HCT116 (cell line): ENCODE data around the gene RFX1.

Source experiments
- ATF3 ChIP-seq: IDR thresholded peaks from 2 replicates; pipeline ENCODE4 v1.6.1; 2012
- CBX3 ChIP-seq: IDR thresholded peaks from 2 replicates; pipeline ENCODE4 v1.6.1; 2012; ENCODE audit warnings: low read depth
- CEBPB ChIP-seq: IDR thresholded peaks from 2 replicates; pipeline ENCODE4 v1.6.1; 2012; ENCODE audit warnings: low read depth
- CTCF ChIP-seq, 3 experiments: fragments of 200-600 bp in 1 of 3; sonication (generic) in 1 of 3; IDR thresholded peaks in 2 of 3; conservative IDR thresholded peaks in 1 of 3; 2 replicates each; pipeline ENCODE4 v1.5.1; 2012 to 2017; ENCODE audit warnings: low read depth in 2 of 3, low read length in 2 of 3, antibody characterized with exemption in 1 of 3, borderline replicate concordance in 1 of 3, control low read depth in 1 of 3, mild to moderate bottlenecking in 1 of 3, mixed read lengths in 1 of 3, mixed run types in 1 of 3, moderate library complexity in 1 of 3; ENCODE audit not compliant: insufficient read depth in 1 of 3
- EZH2 ChIP-seq: fragments of 200-600 bp; sonication (generic); IDR thresholded peaks from 2 replicates; pipeline ENCODE4 v1.6.1; 2017; ENCODE audit warnings: antibody characterized with exemption, mixed run types
- FOSL1 ChIP-seq: IDR thresholded peaks from 2 replicates; pipeline ENCODE4 v1.6.1; 2012; ENCODE audit warnings: low read depth
- POLR2A ChIP-seq: IDR thresholded peaks from 2 replicates; pipeline ENCODE4 v1.7.0; 2011; ENCODE audit warnings: borderline replicate concordance; ENCODE audit not compliant: insufficient read depth, insufficient read length; ENCODE audit errors: extremely low read depth
- POLR2AphosphoS5 ChIP-seq: IDR thresholded peaks from 2 replicates; pipeline ENCODE4 v1.6.1; 2011; ENCODE audit warnings: mild to moderate bottlenecking, low read depth, low read length, moderate library complexity
- RAD21 ChIP-seq: IDR thresholded peaks from 2 replicates; pipeline ENCODE4 v1.6.1; 2012; ENCODE audit warnings: low read depth, mild to moderate bottlenecking
- REST ChIP-seq: IDR thresholded peaks from 2 replicates; pipeline ENCODE4 v1.6.1; 2012; ENCODE audit warnings: low read depth
- SIN3A ChIP-seq: IDR thresholded peaks from 2 replicates; pipeline ENCODE4 v1.6.1; 2012; ENCODE audit warnings: low read depth
- ZBTB33 ChIP-seq: IDR thresholded peaks from 2 replicates; pipeline ENCODE4 v1.6.1; 2011; ENCODE audit warnings: mild to moderate bottlenecking, low read length, moderate library complexity; ENCODE audit not compliant: insufficient replicate concordance; ENCODE audit errors: extremely low read depth
- TF ChIP-seq, protein P1 (sequence below): IDR thresholded peaks from 2 replicates; pipeline ENCODE4 v1.6.1; 2012

DNA sequence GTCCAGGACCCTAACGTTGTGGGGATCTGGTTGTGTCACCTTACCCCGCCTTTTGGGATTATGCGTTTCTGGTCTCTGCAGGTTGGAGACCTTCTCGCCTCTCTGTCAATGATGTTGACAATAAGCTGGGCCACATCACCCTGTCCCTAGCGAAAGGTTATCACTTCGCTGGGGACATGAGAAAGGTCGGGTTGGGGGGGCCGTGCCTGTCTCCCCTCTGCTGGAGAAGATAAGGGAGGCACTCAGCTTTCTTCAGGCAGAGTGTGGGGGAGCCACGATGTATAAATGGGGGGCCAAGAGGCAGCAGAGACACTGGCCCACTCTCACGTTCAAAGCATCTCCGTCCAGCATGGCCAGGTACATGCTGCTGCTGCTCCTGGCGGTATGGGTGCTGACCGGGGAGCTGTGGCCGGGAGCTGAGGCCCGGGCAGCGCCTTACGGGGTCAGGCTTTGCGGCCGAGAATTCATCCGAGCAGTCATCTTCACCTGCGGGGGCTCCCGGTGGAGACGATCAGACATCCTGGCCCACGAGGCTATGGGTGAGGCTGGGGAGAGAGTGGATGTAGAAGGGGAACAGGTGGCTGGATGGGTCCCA, 21.8 kb upstream of the RFX1 start, which contains the start of gene RLN3:
- no peak for TF ChIP-seq EZH2
- no peak for TF ChIP-seq POLR2A
- no peak for TF ChIP-seq ZBTB33
- TF ChIP-seq, protein P1, sequence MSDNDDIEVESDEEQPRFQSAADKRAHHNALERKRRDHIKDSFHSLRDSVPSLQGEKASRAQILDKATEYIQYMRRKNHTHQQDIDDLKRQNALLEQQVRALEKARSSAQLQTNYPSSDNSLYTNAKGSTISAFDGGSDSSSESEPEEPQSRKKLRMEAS: no peak
- TF ChIP-seq CTCF (IDR thresholded peaks at IDR 0.05 in 2 of 3, conservative IDR thresholded peaks at IDR 0.05 in 1 of 3; ENCODE audit: borderline replicate concordance in 1 of 3, insufficient read depth in 1 of 3, low read depth in 2 of 3, low read length in 2 of 3): no peak
- TF ChIP-seq FOSL1: no peak
- no peak for TF ChIP-seq REST
- no peak for TF ChIP-seq RAD21
- TF ChIP-seq ATF3: no peak
- TF ChIP-seq CBX3: no peak
- no peak for TF ChIP-seq POLR2AphosphoS5
- TF ChIP-seq SIN3A: no peak
- no peak for TF ChIP-seq CEBPB
